ENCODE results near the gene MAIP1.
A peak's percentile ranks its signal among the peaks of the same experiment; 100 is the strongest.
"Not testable (repeated sequence)": the region's sequence is repeated elsewhere in the genome, so short reads cannot be mapped to it uniquely, and the experiment has no call there.

Gene MAIP1, protein sequence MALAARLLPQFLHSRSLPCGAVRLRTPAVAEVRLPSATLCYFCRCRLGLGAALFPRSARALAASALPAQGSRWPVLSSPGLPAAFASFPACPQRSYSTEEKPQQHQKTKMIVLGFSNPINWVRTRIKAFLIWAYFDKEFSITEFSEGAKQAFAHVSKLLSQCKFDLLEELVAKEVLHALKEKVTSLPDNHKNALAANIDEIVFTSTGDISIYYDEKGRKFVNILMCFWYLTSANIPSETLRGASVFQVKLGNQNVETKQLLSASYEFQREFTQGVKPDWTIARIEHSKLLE

DNA sequence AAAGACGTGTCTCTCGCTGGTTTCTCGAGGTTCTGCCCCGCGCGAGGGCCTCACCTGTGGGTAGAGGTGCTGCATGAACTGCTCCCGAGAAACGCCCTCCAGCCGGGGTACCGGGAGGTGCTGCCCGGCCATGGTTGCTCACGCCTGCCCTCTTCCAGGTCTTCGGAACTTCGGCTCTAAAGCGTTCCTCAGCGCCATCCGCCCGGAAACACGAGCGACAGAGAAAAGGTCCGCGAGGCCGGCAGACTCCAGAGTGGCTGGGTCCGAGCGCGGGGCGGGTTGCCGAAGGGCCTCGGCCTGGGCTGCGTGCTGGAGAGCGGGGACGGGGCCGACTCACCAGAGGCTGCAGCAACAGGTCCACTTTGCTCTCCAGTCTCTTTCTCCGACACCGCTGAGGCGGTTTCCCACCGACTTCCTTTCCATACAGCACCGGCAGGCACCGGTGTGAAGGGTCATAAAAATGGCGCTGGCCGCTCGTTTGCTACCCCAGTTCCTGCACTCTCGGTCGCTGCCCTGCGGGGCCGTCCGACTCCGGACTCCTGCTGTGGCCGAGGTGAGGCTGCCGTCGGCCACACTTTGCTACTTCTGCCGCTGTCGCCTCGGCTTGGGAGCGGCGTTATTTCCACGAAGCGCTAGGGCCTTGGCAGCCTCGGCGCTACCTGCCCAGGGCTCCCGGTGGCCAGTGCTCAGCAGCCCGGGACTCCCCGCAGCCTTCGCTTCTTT, at the start of gene MAIP1, which contains the start of gene TYW5:
MAIP1 (plus strand) TSS at position 244 of the 723 bp plus-strand sequence; CDS start at position 461, 217 bp downstream.
TYW5 (minus strand) TSS at position 153 of the 723 bp plus-strand sequence; CDS start at position 132, 21 bp downstream.
- in situ Hi-C loops (cut with HindIII; ENCODE audit: low pct_ligation_motif_present, low pct_unique_long_range_greater_than_20kb, low sequenced_read_pairs) = no loop called here
- peak; percentile 88 for DNase-seq

DNA sequence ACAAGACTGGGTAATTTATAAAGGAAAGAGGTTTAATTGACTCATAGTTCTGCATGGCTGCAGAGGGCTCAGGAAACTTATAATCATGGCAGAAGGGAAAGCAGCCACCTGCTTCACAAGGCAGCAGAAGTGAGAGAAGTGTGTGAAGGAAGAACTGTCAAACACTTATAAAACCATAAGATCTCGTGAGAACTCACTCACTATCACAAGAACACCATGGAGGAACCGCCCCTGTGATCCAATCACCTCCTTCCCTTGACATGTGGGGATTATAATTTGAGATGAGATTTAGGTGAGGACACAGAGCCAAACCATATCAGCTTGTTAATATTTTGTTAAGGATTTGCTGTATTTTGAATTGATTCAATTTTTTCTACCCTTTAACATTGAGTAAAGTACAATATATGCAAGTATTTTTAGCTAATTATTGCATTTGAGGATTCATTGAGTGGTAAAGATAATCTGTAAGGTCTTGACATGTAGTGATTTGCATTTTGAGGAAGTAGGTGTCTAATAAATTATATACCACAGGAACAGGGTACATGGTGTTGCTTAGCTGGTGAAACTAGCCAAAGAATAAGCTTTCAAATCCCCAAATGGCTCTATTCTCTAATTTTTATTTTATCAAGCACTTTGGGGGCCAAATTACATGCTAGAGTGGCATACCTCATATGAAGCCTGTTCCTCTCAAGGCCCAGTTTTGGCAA, 48.2 kb upstream of the MAIP1 start:
- in situ Hi-C loops (cut with HindIII; ENCODE audit: low pct_ligation_motif_present, low pct_unique_long_range_greater_than_20kb, low sequenced_read_pairs) = no loop called here
- DNase-seq = no peak

DNA sequence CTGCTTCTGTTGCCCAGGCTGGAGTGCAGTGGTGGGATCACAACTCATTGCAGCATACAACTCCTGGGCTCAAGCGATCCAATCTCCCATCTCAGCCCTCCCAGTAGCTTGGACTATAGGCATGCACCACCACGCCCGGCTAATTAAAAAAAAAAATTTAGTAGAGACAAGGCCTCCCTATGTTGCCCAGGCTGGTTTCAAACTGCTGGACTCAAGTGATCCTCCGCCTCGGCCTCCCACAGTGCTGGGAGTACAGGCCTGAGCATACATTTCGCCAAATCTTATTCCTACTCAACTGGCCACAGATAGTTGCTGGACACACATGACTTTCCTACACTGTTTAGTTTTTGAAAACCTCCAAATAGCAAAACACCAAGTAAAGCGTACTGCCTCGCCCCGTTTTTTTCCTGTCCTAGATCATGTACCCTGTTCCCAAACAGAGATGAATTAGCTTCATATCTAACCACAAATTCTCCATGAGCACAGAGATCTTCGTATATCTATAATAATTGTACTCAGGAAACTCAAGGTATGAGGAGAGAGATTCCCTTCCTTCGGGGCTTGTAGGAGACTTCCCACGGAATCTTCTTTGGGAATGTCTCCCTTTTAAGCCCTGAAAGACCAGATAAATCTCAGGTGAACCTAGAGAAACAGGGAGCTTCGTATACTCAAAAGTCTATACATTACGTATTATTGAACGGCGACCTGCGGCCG, 44.9 kb upstream of the MAIP1 start:
- in situ Hi-C loops (cut with HindIII; ENCODE audit: low pct_ligation_motif_present, low pct_unique_long_range_greater_than_20kb, low sequenced_read_pairs) = no loop called here
- no peak for DNase-seq

DNA sequence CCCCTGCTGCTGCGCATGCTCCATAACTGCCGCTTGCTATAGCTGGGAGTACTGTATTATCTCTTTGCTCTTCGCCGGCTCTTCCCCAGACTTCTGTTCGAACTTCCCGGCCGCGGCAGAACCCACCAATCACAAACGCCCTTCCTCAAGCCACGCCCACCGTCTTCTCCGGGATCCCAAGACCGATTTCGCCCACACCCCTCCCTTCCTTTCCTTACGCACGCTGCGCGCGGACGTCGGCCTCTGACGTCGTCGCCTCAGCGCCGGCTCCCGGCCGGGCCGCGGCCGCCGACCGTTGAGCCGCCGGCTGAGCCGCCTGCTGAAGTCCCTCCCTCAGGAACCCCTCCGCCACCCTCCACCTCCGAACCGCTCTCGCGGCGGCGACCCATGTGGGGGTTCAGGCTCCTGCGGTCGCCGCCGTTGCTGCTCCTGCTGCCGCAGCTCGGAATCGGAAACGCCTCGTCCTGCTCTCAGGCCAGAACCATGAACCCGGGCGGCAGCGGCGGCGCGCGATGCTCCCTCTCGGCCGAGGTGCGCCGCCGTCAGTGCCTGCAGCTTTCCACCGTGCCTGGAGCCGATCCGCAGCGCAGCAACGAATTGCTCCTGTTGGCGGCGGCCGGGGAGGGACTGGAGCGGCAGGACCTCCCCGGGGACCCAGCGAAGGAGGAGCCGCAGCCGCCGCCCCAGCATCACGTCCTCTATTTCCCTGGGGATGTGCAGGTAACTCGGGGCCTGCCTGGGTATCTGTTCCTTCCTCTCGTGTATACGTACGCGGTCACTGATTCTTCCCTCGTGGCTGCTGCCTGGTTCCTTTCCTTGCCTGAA, 44.1 kb upstream of the MAIP1 start, which contains the start of gene C2orf69:
C2orf69 (plus strand) TSS at position 242 of the 825 bp plus-strand sequence; CDS start at position 388, 146 bp downstream.
- DNase-seq = peak; percentile 99
- in situ Hi-C loops (cut with HindIII; ENCODE audit: low pct_ligation_motif_present, low pct_unique_long_range_greater_than_20kb, low sequenced_read_pairs) = no loop called here

DNA sequence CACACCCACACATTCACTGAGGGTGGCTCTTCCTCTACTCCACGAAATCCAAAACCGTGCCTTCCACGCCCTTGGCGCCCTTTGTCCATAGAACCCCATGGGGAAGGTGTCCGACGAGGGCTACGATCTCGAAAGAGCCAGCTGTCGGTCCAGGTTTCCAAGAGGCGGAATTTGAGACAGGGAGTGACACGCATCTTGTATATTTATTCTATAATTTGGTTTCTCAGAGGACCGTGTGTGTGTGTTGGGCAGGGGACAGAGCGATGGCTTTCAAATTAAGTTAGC, 43.6 kb upstream of the MAIP1 start:
- no peak for DNase-seq
- in situ Hi-C loops (cut with HindIII; ENCODE audit: low pct_ligation_motif_present, low pct_unique_long_range_greater_than_20kb, low sequenced_read_pairs) = no loop called here

DNA sequence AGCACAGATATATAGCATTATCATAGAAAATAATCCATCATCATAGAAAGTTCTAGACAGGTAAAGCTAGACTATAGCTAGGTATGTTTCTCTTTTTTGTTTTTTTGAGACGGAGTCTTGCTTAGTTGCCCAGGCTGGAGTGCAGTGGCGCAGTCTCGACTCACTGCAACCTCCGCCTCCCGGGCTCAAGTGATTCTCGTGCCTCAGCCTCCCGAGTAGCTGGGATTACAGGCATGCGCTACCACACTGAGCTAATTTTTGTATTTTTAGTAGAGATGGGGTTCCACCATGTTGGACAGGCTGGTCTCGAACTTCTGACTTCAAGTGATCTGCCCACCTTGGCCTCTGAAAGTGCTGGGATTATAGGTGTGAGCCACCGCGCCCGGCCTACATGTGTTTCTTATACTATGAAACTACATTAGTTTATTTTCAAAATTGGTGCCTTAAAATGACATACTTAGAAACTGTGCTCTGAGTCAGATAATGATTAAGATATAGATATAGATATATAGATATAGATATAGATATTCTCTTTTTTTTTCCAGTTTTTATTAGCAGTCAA, 42.7 kb upstream of the MAIP1 start:
- in situ Hi-C loops (cut with HindIII; ENCODE audit: low pct_ligation_motif_present, low pct_unique_long_range_greater_than_20kb, low sequenced_read_pairs); DNase-seq: not testable (repeated sequence)

DNA sequence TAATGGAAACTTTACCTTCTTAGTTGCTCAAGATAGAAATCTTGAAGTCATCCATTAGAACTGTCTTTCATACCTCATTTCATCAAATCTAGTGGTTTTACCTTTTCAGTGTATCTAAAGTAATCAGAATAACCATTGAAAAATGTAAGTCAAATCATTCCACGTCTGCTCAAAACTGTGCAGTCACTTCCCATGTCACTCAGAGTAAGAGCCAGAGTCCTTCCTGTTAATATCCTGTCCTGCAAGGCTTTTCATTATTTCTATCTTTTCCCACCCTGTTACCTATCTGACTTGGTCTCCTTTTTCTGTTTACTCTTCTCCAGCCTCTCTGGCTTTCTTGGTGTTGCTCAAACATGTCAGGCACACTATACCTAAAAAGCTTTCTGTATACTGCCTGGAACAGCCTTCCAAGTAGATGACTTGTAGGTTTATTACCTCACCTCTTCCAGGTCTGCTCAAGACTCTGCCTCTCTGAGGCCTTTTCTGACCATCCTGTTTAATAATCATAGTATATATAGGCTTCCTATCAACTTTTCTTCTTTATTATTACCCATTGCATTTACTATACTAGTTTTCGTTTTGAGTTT, 40.9 kb upstream of the MAIP1 start:
- no peak for DNase-seq
- in situ Hi-C loops (cut with HindIII; ENCODE audit: low pct_ligation_motif_present, low pct_unique_long_range_greater_than_20kb, low sequenced_read_pairs) = no loop called here

DNA sequence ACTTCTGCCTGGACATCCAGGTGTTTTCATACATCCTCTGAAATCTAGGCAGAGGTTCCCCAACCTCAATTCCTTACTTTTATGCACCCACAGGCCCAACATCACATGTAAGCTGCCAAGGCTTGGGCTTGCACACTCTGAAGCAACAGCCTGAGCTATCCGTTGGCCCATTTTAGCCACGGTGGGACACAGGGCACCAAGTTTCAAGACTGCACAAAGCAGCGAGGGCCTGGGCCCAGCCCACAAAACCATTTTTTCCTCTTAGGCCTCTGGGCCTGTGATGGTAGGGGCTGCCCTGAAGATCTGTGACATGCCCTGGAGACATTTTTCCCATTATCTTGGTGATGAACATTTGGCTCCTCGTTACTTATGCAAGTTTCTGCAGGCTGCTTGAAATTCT, 38.4 kb upstream of the MAIP1 start:
- DNase-seq = no peak
- in situ Hi-C loops (cut with HindIII; ENCODE audit: low pct_ligation_motif_present, low pct_unique_long_range_greater_than_20kb, low sequenced_read_pairs) = no loop called here

DNA sequence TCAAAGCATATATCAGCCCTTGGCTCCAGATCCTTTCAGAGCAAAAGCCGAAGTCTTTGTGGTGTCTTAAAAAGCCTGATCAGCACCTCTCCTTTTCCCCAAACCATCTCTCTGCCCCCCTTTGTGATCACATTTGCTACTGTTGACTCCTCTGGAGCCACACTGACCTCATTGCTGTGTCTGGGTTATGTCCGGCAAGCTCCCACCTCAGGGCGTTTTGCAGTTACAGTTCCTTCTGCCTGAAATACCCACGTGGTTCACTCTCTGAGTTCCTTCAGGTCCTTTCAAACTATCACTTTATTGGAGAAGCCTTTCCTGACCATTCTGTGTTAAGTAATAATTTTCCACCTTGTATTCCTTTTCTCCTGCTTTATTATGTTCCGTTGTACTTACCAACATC, 32.5 kb upstream of the MAIP1 start:
- in situ Hi-C loops (cut with HindIII; ENCODE audit: low pct_ligation_motif_present, low pct_unique_long_range_greater_than_20kb, low sequenced_read_pairs) = no loop called here
- no peak for DNase-seq

DNA sequence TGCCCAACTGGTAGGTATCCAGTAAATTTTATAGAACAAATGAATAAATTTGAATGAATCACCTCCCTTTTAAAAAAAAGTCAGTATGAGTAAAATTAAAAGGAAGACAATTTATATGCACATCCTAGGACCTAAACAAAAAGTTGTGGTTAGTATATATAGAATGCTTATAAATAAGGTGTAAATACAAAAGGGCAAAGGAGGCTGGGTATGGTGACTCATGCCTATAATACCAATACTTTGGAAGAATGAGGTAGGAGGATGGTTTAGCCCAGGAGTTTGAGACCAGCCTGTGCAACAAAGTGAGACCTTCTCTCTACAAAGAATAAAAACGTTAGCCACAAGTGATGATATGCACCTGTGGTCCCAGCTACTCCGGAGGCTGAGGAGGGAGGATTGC, 31.5 kb upstream of the MAIP1 start:
- in situ Hi-C loops (cut with HindIII; ENCODE audit: low pct_ligation_motif_present, low pct_unique_long_range_greater_than_20kb, low sequenced_read_pairs) = no loop called here
- DNase-seq = no peak

DNA sequence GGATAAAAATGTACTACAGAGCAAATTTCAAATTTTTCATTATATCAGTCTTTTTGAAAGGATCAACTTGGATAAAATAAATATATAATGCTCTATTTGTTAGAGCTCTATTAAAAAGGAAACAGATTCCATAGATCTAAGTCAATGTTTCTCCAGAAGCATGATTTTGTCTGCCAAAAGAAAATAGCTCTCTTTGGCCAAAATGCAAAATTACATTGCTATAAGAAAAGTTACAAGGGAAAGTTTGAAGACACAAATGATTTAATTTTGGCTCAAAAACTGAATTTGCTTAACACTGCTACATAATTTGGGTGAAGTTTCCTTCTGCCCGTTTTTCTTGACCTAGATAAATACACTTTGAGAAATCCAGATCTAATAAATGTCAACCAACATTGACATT, 28.6 kb upstream of the MAIP1 start:
- in situ Hi-C loops (cut with HindIII; ENCODE audit: low pct_ligation_motif_present, low pct_unique_long_range_greater_than_20kb, low sequenced_read_pairs) = no loop called here
- no peak for DNase-seq

DNA sequence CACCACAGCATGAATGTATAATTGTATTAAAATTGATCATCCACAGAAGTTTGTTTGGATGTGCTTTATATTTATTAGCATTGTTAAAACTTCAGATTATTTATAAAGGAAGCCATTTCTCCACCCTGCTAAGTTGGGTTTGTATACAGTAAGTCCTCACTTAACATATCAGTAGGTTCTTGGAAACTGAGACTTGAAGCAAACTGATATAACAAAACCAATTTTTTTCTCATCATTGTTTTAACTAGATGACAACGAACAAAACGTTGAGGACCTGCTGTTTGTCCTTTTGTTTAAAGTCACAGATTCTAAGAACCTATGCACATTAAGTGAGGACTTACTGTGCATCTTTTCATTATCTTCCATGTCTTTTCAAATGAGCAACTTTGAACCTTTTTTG, 27.2 kb upstream of the MAIP1 start:
- in situ Hi-C loops (cut with HindIII; ENCODE audit: low pct_ligation_motif_present, low pct_unique_long_range_greater_than_20kb, low sequenced_read_pairs) = no loop called here

DNA sequence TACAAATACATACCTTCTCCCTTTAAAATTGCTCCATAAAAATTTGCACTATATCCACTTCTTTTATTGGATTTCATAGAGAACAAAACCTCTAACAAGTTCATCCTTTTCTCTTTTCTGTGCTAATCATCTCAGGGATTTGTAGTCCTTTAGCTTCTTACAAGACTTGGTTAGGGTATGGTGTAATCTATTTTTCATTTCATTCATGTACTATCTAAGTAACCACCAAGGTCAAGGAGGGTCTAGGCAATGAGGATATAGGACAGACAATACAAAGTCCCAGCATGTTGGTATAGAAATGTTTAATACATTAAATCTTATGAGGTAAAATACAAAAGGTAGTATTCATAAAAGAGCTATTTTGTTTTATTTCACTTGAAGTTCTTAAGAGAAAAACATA, 26.8 kb upstream of the MAIP1 start:
- no peak for DNase-seq
- in situ Hi-C loops (cut with HindIII; ENCODE audit: low pct_ligation_motif_present, low pct_unique_long_range_greater_than_20kb, low sequenced_read_pairs) = no loop called here

More for the DNA sequence above, 27.2 kb upstream of the MAIP1 start:
- no peak for DNase-seq

DNA sequence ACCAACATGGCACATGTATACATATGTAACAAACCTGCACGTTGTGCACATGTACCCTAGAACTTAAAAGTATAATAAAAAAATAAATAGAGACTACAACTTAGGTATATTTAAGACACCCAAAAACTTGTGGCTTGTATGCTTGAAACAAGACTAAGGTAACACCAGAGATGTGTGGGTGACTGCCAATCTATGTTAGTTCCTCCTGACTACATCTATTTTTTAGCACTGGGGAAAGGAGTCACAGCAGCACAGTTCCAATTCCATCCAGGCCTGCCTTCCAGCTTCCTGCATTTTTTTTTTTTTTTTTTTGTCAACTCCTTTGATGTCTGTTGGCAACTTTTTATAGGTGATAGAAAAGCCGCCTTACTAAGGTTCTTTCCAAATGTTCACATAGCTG, 26.1 kb upstream of the MAIP1 start:
- DNase-seq = no peak
- in situ Hi-C loops (cut with HindIII; ENCODE audit: low pct_ligation_motif_present, low pct_unique_long_range_greater_than_20kb, low sequenced_read_pairs) = no loop called here

DNA sequence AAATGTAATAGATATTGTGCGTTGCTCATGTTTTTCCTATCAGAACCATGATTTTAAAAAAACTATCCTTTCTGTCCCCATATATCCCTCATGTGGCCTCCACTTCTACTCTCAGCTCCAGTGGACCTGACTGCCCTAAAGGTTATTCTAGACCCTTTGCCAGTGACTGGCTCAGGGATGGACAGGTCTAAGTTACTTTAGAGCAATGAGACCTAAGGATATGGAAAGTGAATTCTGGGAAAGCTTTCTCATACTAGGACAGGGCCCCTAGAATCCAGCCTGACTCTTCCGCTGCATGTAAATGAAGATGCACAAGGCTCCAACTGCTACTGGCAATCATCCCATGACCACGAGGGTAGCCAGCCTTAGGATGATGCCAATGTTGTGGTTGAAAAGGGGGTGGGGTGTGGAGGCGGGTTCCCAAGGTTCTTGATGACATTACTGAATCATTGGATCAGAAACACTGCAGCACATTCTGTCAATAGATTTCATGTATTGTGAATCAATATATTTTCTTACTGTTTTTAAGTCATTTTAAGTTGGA, 23.0 kb upstream of the MAIP1 start:
- in situ Hi-C loops (cut with HindIII; ENCODE audit: low pct_ligation_motif_present, low pct_unique_long_range_greater_than_20kb, low sequenced_read_pairs) = no loop called here
- peak; percentile 53 for DNase-seq

DNA sequence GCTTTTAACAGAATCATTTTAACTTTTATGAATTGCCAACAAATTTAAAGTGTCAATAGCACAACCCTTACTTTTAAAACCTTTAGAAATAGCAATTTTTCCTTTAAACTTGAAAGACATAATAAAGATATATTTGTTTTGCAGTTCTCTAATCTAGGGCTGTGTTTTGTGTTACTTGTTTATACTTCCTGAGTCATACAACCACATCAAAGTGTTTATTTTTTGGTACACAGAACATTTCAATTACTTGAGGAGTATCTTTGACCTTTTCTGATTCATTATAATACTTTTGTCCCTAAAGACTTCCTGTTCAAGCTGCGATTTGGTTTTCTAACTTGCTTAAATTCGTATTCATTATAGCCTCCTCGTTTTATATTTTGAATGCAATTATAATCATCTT, 21.9 kb upstream of the MAIP1 start:
- in situ Hi-C loops (cut with HindIII; ENCODE audit: low pct_ligation_motif_present, low pct_unique_long_range_greater_than_20kb, low sequenced_read_pairs) = no loop called here
- DNase-seq = no peak

DNA sequence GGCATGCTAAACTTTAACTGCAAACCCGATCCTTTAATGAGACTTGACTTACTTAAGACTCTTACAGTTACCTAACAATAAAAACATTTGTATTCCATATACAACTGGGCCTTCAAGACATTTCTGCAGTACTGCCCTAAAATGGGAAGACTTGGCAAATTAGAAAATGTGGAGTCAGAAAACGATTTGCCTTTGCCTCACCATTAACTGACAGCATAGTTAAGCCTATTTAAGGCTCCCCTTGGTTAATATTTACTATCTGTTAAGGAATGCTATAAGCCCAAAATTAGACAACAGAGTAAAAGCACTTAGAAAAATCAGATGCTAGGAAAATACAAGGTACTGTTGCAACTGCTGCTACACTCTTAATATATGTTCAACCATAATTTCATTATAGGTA, 18.8 kb upstream of the MAIP1 start:
- DNase-seq = no peak
- in situ Hi-C loops (cut with HindIII; ENCODE audit: low pct_ligation_motif_present, low pct_unique_long_range_greater_than_20kb, low sequenced_read_pairs) = no loop called here
